ENCODE results near the gene THAP8.
A peak's percentile ranks its signal among the peaks of the same experiment; 100 is the strongest.

THAP8 gene

GRCh38 chr19:36054119-36054732 is at the start of gene THAP8:
TSS of gene THAP8 (minus strand) at chr19:36054285. CDS start at chr19:36054217, 68 bp downstream.
- peak; percentile 32 for TF ChIP-seq CTCF (IDR thresholded peaks at IDR 0.05; ENCODE audit: insufficient read depth, missing control alignments)
- FAIRE-seq (no peak), DNase-seq (ENCODE audit: insufficient read length, low spot score) (peak; percentile 86)

- no peak for FAIRE-seq
- no peak for TF ChIP-seq CTCF (IDR thresholded peaks at IDR 0.05; ENCODE audit: insufficient read depth, missing control alignments)
These were observed 49.0 kb upstream of the THAP8 start for GRCh38 chr19:36103040-36103626.

GRCh38 chr19:36101550-36102327 is 47.7 kb upstream of the THAP8 start:
- DNase-seq (ENCODE audit: insufficient read length, low spot score) = no peak
- TF ChIP-seq CTCF (IDR thresholded peaks at IDR 0.05; ENCODE audit: insufficient read depth, missing control alignments) = no peak
- FAIRE-seq = no peak

More at GRCh38 chr19:36103040-36103626, 49.0 kb upstream of the THAP8 start:
- no peak for DNase-seq (ENCODE audit: insufficient read length, low spot score)

GRCh38 chr19:36100476-36100875 is 46.4 kb upstream of the THAP8 start:
- FAIRE-seq = no peak
- DNase-seq (ENCODE audit: insufficient read length, low spot score) = no peak
- no peak for TF ChIP-seq CTCF (IDR thresholded peaks at IDR 0.05; ENCODE audit: insufficient read depth, missing control alignments)

GRCh38 chr19:36099166-36099785 is 45.2 kb upstream of the THAP8 start:
- DNase-seq (ENCODE audit: insufficient read length, low spot score) = no peak
- no peak for TF ChIP-seq CTCF (IDR thresholded peaks at IDR 0.05; ENCODE audit: insufficient read depth, missing control alignments)
- no peak for FAIRE-seq

- DNase-seq (ENCODE audit: insufficient read length, low spot score) = no peak
- TF ChIP-seq CTCF (IDR thresholded peaks at IDR 0.05; ENCODE audit: insufficient read depth, missing control alignments) = no peak
- FAIRE-seq = no peak
These were observed 43.0 kb upstream of the THAP8 start for GRCh38 chr19:36097036-36097435.
